IPS-15b (cell line): ENCODE measurements around the gene ABO.
"Not testable (repeated sequence)": the region's sequence is repeated elsewhere in the genome, so short reads cannot be mapped to it uniquely, and the experiment has no call there.

Source experiments
- H3K27me3 ChIP-seq: one replicate; pipeline ENCODE4 v1.6.1; 2013; ENCODE audit warnings: low read length; ENCODE audit not compliant: control insufficient read depth, insufficient read depth
- H3K36me3 ChIP-seq: one replicate; pipeline ENCODE4 v1.6.1; 2013; ENCODE audit warnings: low read length; ENCODE audit not compliant: control insufficient read depth, insufficient read depth
- H3K4me1 ChIP-seq: one replicate; pipeline ENCODE4 v1.6.1; 2013; ENCODE audit warnings: mild to moderate bottlenecking, low read length; ENCODE audit not compliant: control insufficient read depth, insufficient read depth
- H3K4me3 ChIP-seq: one replicate; pipeline ENCODE4 v1.5.1; 2013; ENCODE audit warnings: low read depth, low read length
- H3K9ac ChIP-seq: one replicate; pipeline ENCODE4 v1.6.1; 2013; ENCODE audit warnings: low read depth, mild to moderate bottlenecking, low read length
- H3K9me3 ChIP-seq: one replicate; pipeline ENCODE4 v1.6.1; 2013; ENCODE audit warnings: mild to moderate bottlenecking, low read length; ENCODE audit not compliant: control insufficient read depth, insufficient read depth

Gene ABO

GRCh38 chr9:133247632-133248031, 27.4 kb downstream of the ABO start:
- Histone ChIP-seq H3K9me3 (no peaks in the 10 kb centered on the region), H3K27me3 (no peaks in the 10 kb centered on the region), H3K4me1 (no peaks in the 10 kb centered on the region), H3K9ac (no peak overlapping the region), H3K36me3 (no peaks in the 10 kb centered on the region), H3K4me3 (no peak overlapping the region)

GRCh38 chr9:133246991-133247390, 28.0 kb downstream of the ABO start:
- H3K27me3 ChIP-seq: no peaks in the 10 kb centered on the region
- H3K4me3 ChIP-seq: no peak overlapping the region
- H3K9ac ChIP-seq: no peak overlapping the region
- no peaks in the 10 kb centered on the region for H3K36me3 ChIP-seq
- H3K4me1 ChIP-seq: no peaks in the 10 kb centered on the region
- no peaks in the 10 kb centered on the region for H3K9me3 ChIP-seq

- H3K27me3 ChIP-seq: no peaks in the 10 kb centered on the region
- H3K4me3 ChIP-seq: no peak overlapping the region
- H3K36me3 ChIP-seq: no peaks in the 10 kb centered on the region
- no peaks in the 10 kb centered on the region for H3K9me3 ChIP-seq
- no peaks in the 10 kb centered on the region for H3K4me1 ChIP-seq
- H3K9ac ChIP-seq: no peak overlapping the region
These were observed 28.4 kb downstream of the ABO start for GRCh38 chr9:133246562-133246961.

GRCh38 chr9:133242991-133243390, 32.0 kb downstream of the ABO start:
- H3K4me3 ChIP-seq: no peak overlapping the region
- H3K4me1 ChIP-seq: no peaks in the 10 kb centered on the region
- no peaks in the 10 kb centered on the region for H3K9me3 ChIP-seq
- H3K9ac ChIP-seq: no peak overlapping the region
- H3K36me3 ChIP-seq: no peaks in the 10 kb centered on the region
- H3K27me3 ChIP-seq: peaks cover under 1% of the 10 kb centered on the region

GRCh38 chr9:133242241-133242640, 32.8 kb downstream of the ABO start:
- no peaks in the 10 kb centered on the region for H3K4me1 ChIP-seq
- H3K9ac ChIP-seq: no peak overlapping the region
- no peaks in the 10 kb centered on the region for H3K9me3 ChIP-seq
- no peak overlapping the region for H3K4me3 ChIP-seq
- H3K27me3 ChIP-seq: peaks cover 5% of the 10 kb centered on the region
- H3K36me3 ChIP-seq: no peaks in the 10 kb centered on the region

- no peak overlapping the region for H3K9ac ChIP-seq
- no peaks in the 10 kb centered on the region for H3K36me3 ChIP-seq
- no peak overlapping the region for H3K4me3 ChIP-seq
These were observed 35.4 kb downstream of the ABO start for GRCh38 chr9:133239533-133240090.

GRCh38 chr9:133238851-133239532, 36.0 kb downstream of the ABO start:
- H3K4me3 ChIP-seq: peak overlapping the region; percentile 80
- H3K4me1 ChIP-seq: no peaks in the 10 kb centered on the region
- peak overlapping the region; percentile 60 for H3K9ac ChIP-seq
- peaks cover 8% of the 10 kb centered on the region for H3K27me3 ChIP-seq
- no peaks in the 10 kb centered on the region for H3K9me3 ChIP-seq
- H3K36me3 ChIP-seq: no peaks in the 10 kb centered on the region

More at GRCh38 chr9:133239533-133240090, 35.4 kb downstream of the ABO start:
- H3K4me1 ChIP-seq: no peaks in the 10 kb centered on the region
- no peaks in the 10 kb centered on the region for H3K9me3 ChIP-seq
- H3K27me3 ChIP-seq: peaks cover 8% of the 10 kb centered on the region

GRCh38 chr9:133238272-133238850, 36.6 kb downstream of the ABO start:
- Histone ChIP-seq H3K36me3 (no peaks in the 10 kb centered on the region), H3K4me3 (peak overlapping the region; percentile 80), H3K9ac (peak overlapping the region; percentile 60), H3K9me3 (no peaks in the 10 kb centered on the region), H3K27me3 (peaks cover 8% of the 10 kb centered on the region), H3K4me1 (no peaks in the 10 kb centered on the region)

- Histone ChIP-seq H3K27me3 (peaks cover 8% of the 10 kb centered on the region), H3K9ac (no peak overlapping the region), H3K36me3 (no peaks in the 10 kb centered on the region)
These were observed 37.8 kb downstream of the ABO start for GRCh38 chr9:133237035-133237731.

GRCh38 chr9:133236291-133237034, 38.5 kb downstream of the ABO start:
- not testable (repeated sequence) for H3K4me3 ChIP-seq, H3K9me3 ChIP-seq, H3K27me3 ChIP-seq, H3K9ac ChIP-seq, H3K4me1 ChIP-seq, H3K36me3 ChIP-seq

More at GRCh38 chr9:133237035-133237731, 37.8 kb downstream of the ABO start:
- Histone ChIP-seq H3K9me3 (no peaks in the 10 kb centered on the region), H3K4me1 (no peaks in the 10 kb centered on the region), H3K4me3 (no peak overlapping the region)

GRCh38 chr9:133235549-133236222, 39.3 kb downstream of the ABO start:
- no peaks in the 10 kb centered on the region for H3K9me3 ChIP-seq
- H3K36me3 ChIP-seq: no peaks in the 10 kb centered on the region
- no peaks in the 10 kb centered on the region for H3K4me1 ChIP-seq
- H3K4me3 ChIP-seq: no peak overlapping the region
- no peak overlapping the region for H3K9ac ChIP-seq
- peaks cover 8% of the 10 kb centered on the region for H3K27me3 ChIP-seq
